Activated T-helper 1 cell treated with anti-CD3 and anti-CD28 coated beads, Interleukin-2, amount 50 U/mL, for 16 hours (primary cell): ENCODE data around the gene MLLT3.

Experiments used
- DNase-seq, 2 donors: peaks; one replicate each; pipeline ENCODE4 v3.0.0-alpha.2; 2020; ENCODE audit warnings: low read depth in 1 of 2, low spot score in 1 of 2

MLLT3 gene

GRCh38 chr9:20480249-20480648, 142.1 kb downstream of the MLLT3 start:
- no peak for DNase-seq

- DNase-seq = no peak
These were observed 142.7 kb downstream of the MLLT3 start for GRCh38 chr9:20479419-20480155.

- no peak for DNase-seq
These were observed 143.5 kb downstream of the MLLT3 start for GRCh38 chr9:20478786-20479185.

GRCh38 chr9:20477940-20478620, 144.2 kb downstream of the MLLT3 start:
- DNase-seq = no peak

GRCh38 chr9:20476912-20477521, 145.3 kb downstream of the MLLT3 start:
- no peak for DNase-seq

GRCh38 chr9:20474496-20474895, 147.8 kb downstream of the MLLT3 start:
- DNase-seq = no peak

- no peak for DNase-seq
These were observed 148.7 kb downstream of the MLLT3 start for GRCh38 chr9:20473515-20474013.

- DNase-seq = no peak
These were observed 149.8 kb downstream of the MLLT3 start for GRCh38 chr9:20472342-20473045.

GRCh38 chr9:20466328-20467008, 155.8 kb downstream of the MLLT3 start:
- no peak for DNase-seq

GRCh38 chr9:20464242-20464641, 158.1 kb downstream of the MLLT3 start:
- DNase-seq = no peak

- DNase-seq = no peak
These were observed 158.5 kb downstream of the MLLT3 start for GRCh38 chr9:20463823-20464222.

GRCh38 chr9:20462410-20462809, 159.9 kb downstream of the MLLT3 start:
- no peak for DNase-seq

GRCh38 chr9:20447291-20447690, 175.0 kb downstream of the MLLT3 start:
- no peak for DNase-seq

- DNase-seq = no peak
These were observed 176.1 kb downstream of the MLLT3 start for GRCh38 chr9:20446248-20446647.

- DNase-seq = no peak
These were observed 179.6 kb downstream of the MLLT3 start for GRCh38 chr9:20442461-20443319.

- DNase-seq = no peak
These were observed 180.4 kb downstream of the MLLT3 start for GRCh38 chr9:20441711-20442423.

GRCh38 chr9:20441166-20441565, 181.1 kb downstream of the MLLT3 start:
- no peak for DNase-seq

GRCh38 chr9:20437476-20437875, 184.8 kb downstream of the MLLT3 start:
- DNase-seq = no peak

GRCh38 chr9:20436476-20437195, 185.7 kb downstream of the MLLT3 start:
- no peak for DNase-seq
